KMS-11 (cell line): Measurements from ENCODE around the gene OSTM1.
A peak's percentile ranks its signal among the peaks of the same experiment; 100 is the strongest.

Source experiments
- H2AFZ ChIP-seq: fragments of 200-600 bp; sonication (generic); 2 replicates; pipeline ENCODE4 v1.6.1; 2016; ENCODE audit warnings: antibody characterized with exemption, mixed run types, low read depth
- H3K27ac ChIP-seq: fragments of 200-600 bp; sonication (generic); 2 replicates; pipeline ENCODE4 v1.6.1; 2016; ENCODE audit warnings: mild to moderate bottlenecking, mixed run types
- H3K27me3 ChIP-seq: fragments of 200-600 bp; sonication (generic); 2 replicates; pipeline ENCODE4 v1.6.1; 2017; ENCODE audit warnings: mild to moderate bottlenecking, low read depth, mixed run types, moderate library complexity; ENCODE audit not compliant: insufficient read depth
- H3K36me3 ChIP-seq: fragments of 200-600 bp; sonication (generic); 2 replicates; pipeline ENCODE4 v1.6.1; 2017; ENCODE audit warnings: mild to moderate bottlenecking, mixed run types; ENCODE audit not compliant: insufficient read depth
- H3K4me1 ChIP-seq: fragments of 200-600 bp; sonication (generic); 2 replicates; pipeline ENCODE4 v1.6.1; 2016; ENCODE audit warnings: mild to moderate bottlenecking, low read depth, mixed run types; ENCODE audit not compliant: poor library complexity, severe bottlenecking
- H3K4me2 ChIP-seq: fragments of 200-600 bp; sonication (generic); 2 replicates; pipeline ENCODE4 v1.7.0; 2016; ENCODE audit warnings: mild to moderate bottlenecking, mixed run types
- H3K4me3 ChIP-seq: fragments of 200-600 bp; sonication (generic); IDR thresholded peaks from 2 replicates; pipeline ENCODE4 v1.6.1; 2017; ENCODE audit warnings: low read depth, low read length, mixed read lengths; ENCODE audit not compliant: insufficient read depth
- H3K79me2 ChIP-seq: fragments of 200-600 bp; sonication (generic); 2 replicates; pipeline ENCODE4 v1.6.1; 2016; ENCODE audit warnings: low read depth, mixed run types; ENCODE audit not compliant: insufficient read depth
- H3K9ac ChIP-seq: fragments of 200-600 bp; sonication (generic); 2 replicates; pipeline ENCODE4 v1.6.1; 2016; ENCODE audit warnings: mild to moderate bottlenecking, mixed run types
- H4K20me1 ChIP-seq: fragments of 200-600 bp; sonication (generic); 2 replicates; pipeline ENCODE4 v1.6.1; 2016; ENCODE audit warnings: mild to moderate bottlenecking, mixed run types; ENCODE audit not compliant: insufficient read depth
- TF ChIP-seq, protein P1 (sequence below): fragments of 200-600 bp; sonication (generic); conservative IDR thresholded peaks from 2 replicates; pipeline ENCODE4 v1.6.1; 2017; ENCODE audit warnings: low read depth, mild to moderate bottlenecking, antibody characterized with exemption, low read length, moderate library complexity, mixed read lengths

Gene OSTM1

DNA sequence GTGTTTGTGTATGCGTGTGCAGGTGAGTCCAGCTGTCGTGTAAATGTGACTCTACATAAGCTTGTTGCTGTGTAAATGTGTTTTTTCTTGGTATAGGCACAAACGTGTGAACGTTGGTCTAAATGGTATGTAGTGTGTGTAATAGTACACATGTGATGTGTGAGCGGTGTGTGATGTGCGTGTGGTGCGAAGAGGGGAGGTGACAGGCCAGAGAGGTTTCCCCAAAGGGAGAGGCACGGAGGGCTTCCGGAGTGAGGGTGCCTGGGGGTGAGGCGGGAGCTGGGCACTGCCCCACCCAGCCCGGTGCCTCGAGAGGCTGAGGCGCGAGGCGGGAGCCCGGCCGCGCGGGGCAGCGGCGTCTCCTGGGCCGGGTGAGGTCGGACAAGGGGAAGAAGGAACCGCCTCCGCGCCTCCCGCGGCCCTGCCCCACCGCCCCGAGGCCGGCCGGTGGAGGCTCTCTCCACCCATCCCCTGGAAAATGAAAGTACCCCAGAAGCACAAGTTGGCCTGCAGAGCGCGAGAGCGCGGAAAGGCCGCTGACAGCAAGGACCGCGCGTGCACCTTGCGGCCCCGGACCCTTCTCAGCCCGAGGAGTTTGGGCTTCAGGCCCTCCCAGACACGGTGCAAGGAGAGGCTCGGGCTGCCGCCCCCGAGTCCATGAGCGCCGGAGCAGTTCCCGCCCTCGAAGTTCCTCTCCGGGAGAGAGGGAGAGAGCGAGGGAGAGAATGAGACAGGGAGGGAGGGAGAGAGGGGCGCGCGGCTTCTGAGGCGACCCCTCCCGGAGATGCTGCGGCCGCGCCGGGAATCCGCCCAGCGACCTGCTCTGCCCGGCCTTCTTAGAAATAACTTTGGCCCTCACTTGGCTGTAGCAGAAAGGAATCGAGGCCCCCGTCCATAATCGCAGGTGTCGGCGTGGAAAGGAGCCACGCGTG, 43.2 kb upstream of the OSTM1 start:
- Histone ChIP-seq H2AFZ (peak overlapping the region; percentile 85), H3K79me2 (no peaks in the 10 kb centered on the region)

DNA sequence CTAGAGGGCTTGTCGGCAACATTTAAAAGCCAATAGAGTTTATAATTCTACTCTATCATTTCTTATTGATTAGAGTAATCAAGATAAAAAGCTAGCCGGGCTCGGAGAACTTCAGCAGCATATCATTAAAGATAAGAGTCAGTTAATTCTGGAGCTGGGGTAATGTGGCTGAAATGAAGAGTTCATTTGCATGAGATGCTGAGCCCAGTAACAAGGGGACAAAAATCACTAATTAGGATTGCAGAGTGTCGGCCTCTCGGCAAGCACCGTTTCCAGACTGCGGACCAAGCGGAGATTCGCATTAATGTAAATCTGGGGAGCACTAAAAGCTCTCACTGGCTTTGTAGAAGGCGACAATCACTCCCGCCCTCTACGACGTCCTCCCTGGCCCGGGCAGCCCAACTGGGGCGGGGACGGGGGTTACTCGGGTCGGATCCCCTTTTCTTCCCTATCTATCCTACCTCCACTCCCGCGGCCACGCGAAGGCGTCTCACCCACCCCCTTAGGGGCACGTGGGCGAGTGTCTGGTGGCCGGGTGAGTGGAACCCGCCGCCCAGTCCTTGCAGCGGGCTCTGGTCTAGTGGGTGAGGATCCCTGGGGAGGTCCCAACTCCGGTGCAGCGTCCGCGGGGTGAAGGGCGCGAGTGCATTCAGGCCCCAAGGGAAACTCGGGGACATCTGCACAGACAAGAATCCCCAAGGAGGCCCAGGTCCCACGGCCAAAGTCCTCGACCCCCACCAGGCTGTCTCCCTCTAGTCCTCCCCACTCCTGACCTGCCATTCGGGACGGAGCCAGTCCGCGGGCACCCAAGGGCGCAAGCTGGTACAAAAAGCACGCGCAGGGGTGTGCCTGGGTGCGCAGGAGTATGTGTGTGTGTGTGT, 42.2 kb upstream of the OSTM1 start:
- Histone ChIP-seq H3K9ac (no peak overlapping the region), H2AFZ (no peak overlapping the region; the same call in 1 of the 2 replicates), H3K4me3 (no peak overlapping the region), H3K79me2 (no peaks in the 10 kb centered on the region), H3K27ac (no peak overlapping the region), H3K4me1 (no peaks in the 10 kb centered on the region), H3K4me2 (no peak overlapping the region), H3K27me3 (no peaks in the 10 kb centered on the region; the same call in 1 of the 2 replicates), H3K36me3 (no peaks in the 10 kb centered on the region), H4K20me1 (no peaks in the 10 kb centered on the region)
- TF ChIP-seq, protein P1, sequence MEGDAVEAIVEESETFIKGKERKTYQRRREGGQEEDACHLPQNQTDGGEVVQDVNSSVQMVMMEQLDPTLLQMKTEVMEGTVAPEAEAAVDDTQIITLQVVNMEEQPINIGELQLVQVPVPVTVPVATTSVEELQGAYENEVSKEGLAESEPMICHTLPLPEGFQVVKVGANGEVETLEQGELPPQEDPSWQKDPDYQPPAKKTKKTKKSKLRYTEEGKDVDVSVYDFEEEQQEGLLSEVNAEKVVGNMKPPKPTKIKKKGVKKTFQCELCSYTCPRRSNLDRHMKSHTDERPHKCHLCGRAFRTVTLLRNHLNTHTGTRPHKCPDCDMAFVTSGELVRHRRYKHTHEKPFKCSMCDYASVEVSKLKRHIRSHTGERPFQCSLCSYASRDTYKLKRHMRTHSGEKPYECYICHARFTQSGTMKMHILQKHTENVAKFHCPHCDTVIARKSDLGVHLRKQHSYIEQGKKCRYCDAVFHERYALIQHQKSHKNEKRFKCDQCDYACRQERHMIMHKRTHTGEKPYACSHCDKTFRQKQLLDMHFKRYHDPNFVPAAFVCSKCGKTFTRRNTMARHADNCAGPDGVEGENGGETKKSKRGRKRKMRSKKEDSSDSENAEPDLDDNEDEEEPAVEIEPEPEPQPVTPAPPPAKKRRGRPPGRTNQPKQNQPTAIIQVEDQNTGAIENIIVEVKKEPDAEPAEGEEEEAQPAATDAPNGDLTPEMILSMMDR = no peak

More for the DNA sequence above, 43.2 kb upstream of the OSTM1 start:
- no peaks in the 10 kb centered on the region for H3K36me3 ChIP-seq
- no peaks in the 10 kb centered on the region for H4K20me1 ChIP-seq
- no peaks in the 10 kb centered on the region for H3K4me1 ChIP-seq
- H3K27me3 ChIP-seq = no peaks in the 10 kb centered on the region; the same call in 1 of the 2 replicates
- no peak overlapping the region for H3K27ac ChIP-seq
- peak overlapping the region; percentile 18; the same call in 1 of the 2 replicates for H3K9ac ChIP-seq
- TF ChIP-seq, protein P1 = no peak
- H3K4me3 ChIP-seq = no peak overlapping the region
- peak overlapping the region; percentile 45 for H3K4me2 ChIP-seq

DNA sequence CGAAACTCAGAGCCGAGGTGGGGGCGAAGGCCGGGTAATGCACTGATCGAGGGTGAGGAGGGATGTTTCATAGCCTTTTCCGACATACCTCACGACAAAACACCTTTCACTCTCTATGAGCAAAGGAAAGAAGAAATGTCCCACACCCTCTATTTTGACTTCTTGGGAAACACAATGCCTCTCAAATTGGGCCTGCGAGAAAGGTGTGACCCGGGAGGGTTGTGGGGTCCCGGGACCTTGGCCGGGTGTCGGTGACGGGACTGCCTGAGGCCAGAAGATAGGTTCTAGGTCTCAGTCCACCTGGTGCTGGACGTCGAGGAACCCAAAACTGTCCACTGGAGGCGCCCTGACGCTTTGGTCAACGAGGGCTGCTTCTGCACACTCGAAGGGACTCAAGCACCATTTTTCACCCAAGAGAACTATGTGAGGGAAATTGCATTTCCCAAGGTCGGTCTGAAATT, 41.1 kb upstream of the OSTM1 start:
- H3K9ac ChIP-seq = no peak overlapping the region
- no peaks in the 10 kb centered on the region for H3K79me2 ChIP-seq
- no peak overlapping the region for H3K4me3 ChIP-seq
- TF ChIP-seq, protein P1 = no peak
- H3K27me3 ChIP-seq = no peaks in the 10 kb centered on the region; the same call in 1 of the 2 replicates
- H3K36me3 ChIP-seq = no peaks in the 10 kb centered on the region
- H4K20me1 ChIP-seq = no peaks in the 10 kb centered on the region
- no peak overlapping the region for H2AFZ ChIP-seq
- no peak overlapping the region for H3K27ac ChIP-seq
- no peak overlapping the region for H3K4me2 ChIP-seq
- no peaks in the 10 kb centered on the region for H3K4me1 ChIP-seq

DNA sequence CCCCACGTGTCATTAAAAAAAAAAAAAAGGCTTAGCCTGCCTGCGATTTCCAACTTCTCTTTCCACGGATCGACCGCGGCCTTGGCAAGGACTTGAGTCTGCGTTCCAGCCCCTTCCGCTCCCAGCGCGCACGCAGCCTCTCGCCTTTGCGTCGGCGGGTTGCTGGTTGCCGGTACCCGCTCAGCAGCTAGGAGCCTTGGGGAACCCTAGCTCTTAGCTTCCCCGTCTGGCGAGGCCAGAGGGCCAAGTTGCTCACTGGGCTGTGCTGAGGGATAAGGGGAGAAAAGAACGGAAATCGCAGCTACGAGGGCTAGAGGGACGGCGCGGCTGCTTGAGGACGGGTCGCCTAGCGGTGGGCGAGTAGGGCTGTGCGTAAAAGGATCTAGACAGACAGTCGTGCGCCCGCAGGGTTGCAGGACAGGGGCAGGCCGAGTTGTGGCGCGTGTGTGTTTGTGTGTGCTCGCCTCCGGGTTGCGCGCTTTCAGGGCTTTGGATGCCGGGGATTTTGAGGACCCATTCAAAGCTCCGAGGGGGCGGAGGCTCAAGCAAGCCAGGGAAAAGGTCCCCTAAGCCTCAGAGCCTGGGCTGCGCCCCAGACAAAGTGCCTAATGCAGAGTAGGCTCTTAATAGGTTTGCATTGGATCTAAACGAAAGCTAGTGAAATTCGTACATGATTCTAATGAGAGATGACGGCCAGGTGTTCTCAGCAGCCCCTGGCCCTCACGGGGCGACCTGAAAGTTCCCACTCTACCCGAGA, 40.5 kb upstream of the OSTM1 start:
- H2AFZ ChIP-seq = no peak overlapping the region
- H3K27me3 ChIP-seq = no peaks in the 10 kb centered on the region; the same call in 1 of the 2 replicates
- no peak overlapping the region for H3K4me3 ChIP-seq

More for the DNA sequence above, 40.5 kb upstream of the OSTM1 start:
- Histone ChIP-seq H4K20me1 (no peaks in the 10 kb centered on the region), H3K27ac (no peak overlapping the region), H3K4me2 (no peak overlapping the region), H3K79me2 (no peaks in the 10 kb centered on the region), H3K36me3 (no peaks in the 10 kb centered on the region), H3K9ac (no peak overlapping the region), H3K4me1 (no peaks in the 10 kb centered on the region)
- TF ChIP-seq, protein P1 = no peak
